NOMO-1 treated with dmso at 0.1 percent for 144 hours (cell line): ENCODE results near the gene TMEM169.
"Not testable (repeated sequence)": the region's sequence is repeated elsewhere in the genome, so short reads cannot be mapped to it uniquely, and the experiment has no call there.

Experiments
- DNase-seq: peaks from one replicate; lab custom pipeline; 2025; ENCODE audit not compliant: unreplicated experiment; lab: John Stamatoyannopoulos, UW

The TMEM169 gene

GRCh38 chr2:216070195-216070594 is 11.5 kb upstream of the TMEM169 start:
- DNase-seq = no peak

GRCh38 chr2:216071111-216071851 is 10.4 kb upstream of the TMEM169 start:
- no peak for DNase-seq

- no peak for DNase-seq
These were observed 9.2 kb upstream of the TMEM169 start for GRCh38 chr2:216072473-216072872.

GRCh38 chr2:216073773-216074172 is 7.9 kb upstream of the TMEM169 start:
- no peak for DNase-seq

GRCh38 chr2:216074380-216074779 is 7.3 kb upstream of the TMEM169 start:
- no peak for DNase-seq

GRCh38 chr2:216074794-216075193 is 6.9 kb upstream of the TMEM169 start:
- no peak for DNase-seq

GRCh38 chr2:216075510-216076485 is 5.9 kb upstream of the TMEM169 start:
- no peak for DNase-seq

- no peak for DNase-seq
These were observed 2.9 kb upstream of the TMEM169 start for GRCh38 chr2:216078776-216079175.

GRCh38 chr2:216080048-216080447 is 1.7 kb upstream of the TMEM169 start:
- DNase-seq = not testable (repeated sequence)

GRCh38 chr2:216081012-216081411 is 707 bp upstream of the TMEM169 start:
- no peak for DNase-seq

GRCh38 chr2:216082117-216082711 is 495 bp downstream of the TMEM169 start:
- DNase-seq = no peak

GRCh38 chr2:216082805-216083204 is 1.1 kb downstream of the TMEM169 start:
- DNase-seq = peak; percentile 51

- no peak for DNase-seq
These were observed 2.0 kb downstream of the TMEM169 start for GRCh38 chr2:216083464-216084281.

- no peak for DNase-seq
These were observed 2.8 kb downstream of the TMEM169 start for GRCh38 chr2:216084547-216084946.

GRCh38 chr2:216086207-216086893 is 4.6 kb downstream of the TMEM169 start:
- DNase-seq = no peak

GRCh38 chr2:216090369-216090786 is 8.7 kb downstream of the TMEM169 start:
- no peak for DNase-seq

GRCh38 chr2:216092646-216093045 is 10.9 kb downstream of the TMEM169 start:
- DNase-seq = no peak

- DNase-seq = no peak
These were observed 13.0 kb downstream of the TMEM169 start for GRCh38 chr2:216094701-216095100.

- no peak for DNase-seq
These were observed 17.0 kb downstream of the TMEM169 start for GRCh38 chr2:216098421-216099334.
